ENCODE results near the gene KAT7.

Gene KAT7

GRCh38 chr17:49873926-49874325, 85.4 kb downstream of the KAT7 start:
- DNase-seq, result no peak

- no peak for DNase-seq
Observed at GRCh38 chr17:49874911-49875310, 86.4 kb downstream of the KAT7 start.

DNA sequence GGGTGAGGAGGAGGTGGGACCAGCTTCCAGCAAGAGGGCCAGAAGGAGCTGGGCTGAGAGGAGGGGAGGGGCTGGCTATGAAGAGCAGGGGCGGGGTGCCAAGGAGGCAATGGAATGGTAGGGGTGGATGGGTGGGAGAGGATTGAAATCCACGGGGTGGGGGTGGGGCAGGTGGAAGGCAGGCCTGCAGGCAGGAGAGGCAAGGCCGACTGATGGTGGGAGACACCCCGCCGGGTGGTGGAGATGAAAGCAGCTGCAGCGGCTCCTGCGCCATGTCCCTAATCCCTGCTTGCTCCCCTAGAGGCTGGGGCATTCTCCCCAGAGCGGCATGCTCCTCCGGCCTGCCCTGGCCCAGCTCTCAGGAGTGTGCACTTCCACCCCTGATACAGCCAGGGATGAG, 87.2 kb downstream of the KAT7 start:
- no peak for DNase-seq

GRCh38 chr17:49878931-49879904, 90.7 kb downstream of the KAT7 start:
- no peak for DNase-seq

GRCh38 chr17:49880291-49881053, 92.0 kb downstream of the KAT7 start:
- peak; percentile 68 for DNase-seq

DNA sequence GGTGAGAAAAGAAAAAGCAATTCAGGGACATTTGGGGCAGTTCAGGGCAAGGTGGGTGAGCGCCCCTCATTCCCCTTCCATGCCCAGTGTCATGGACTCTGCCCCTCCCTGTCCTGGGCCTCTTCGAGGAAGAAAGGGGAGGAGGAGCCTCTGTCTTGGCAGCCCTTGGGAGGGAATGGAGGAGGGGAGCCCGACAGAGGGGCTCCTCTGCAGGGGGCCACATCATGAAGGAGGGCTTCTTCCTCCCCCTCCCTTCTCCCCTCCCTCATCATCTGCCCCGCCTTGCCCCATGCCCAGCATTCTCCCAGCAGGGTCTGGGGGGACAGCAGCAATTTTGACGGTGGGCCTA, 92.5 kb downstream of the KAT7 start:
- no peak for DNase-seq

- DNase-seq, result no peak
Observed at GRCh38 chr17:49882434-49882833, 94.0 kb downstream of the KAT7 start.

All from CD4-positive, alpha-beta T cell treated with Interleukin-17A for 1 hour (primary cell).